ENCODE results near the gene PWWP2A. TPM values are rescaled to one million over a fixed set of nuclear protein-coding genes. Genes with fewer than 3 reads are reported as not detected.

PWWP2A gene
- total and polyA plus RNA-seq, 5 experiments from 2014 or later, result 21.0 to 43.6 (median 30.5) TPM

- ATAC-seq (peak; percentile 8 to 29), DNase-seq (peak; percentile 34 to 68 (median 53))
- POLR2A ChIA-PET, result interaction anchor here (0.6 to 1.6 kb wide), 6 partner anchors 10 to 911 kb away, joined by 3 to 11 read pairs (median 4); partner anchors contain the start of gene TTC1
- Mint-ChIP-seq H3K27me3 (peaks cover 0 to 4% (median 3%) of the 10 kb centered on the region in 5 donors), H3K27ac (peak overlapping the region; percentile 51 to 92 (median 82)), H3K9me3 (no peaks in the 10 kb centered on the region), H3K4me3 (peak overlapping the region; percentile 74 to 94 (median 80)), H3K36me3 (peaks cover 0 to 35% (median 8%) of the 10 kb centered on the region in 3 donors), H3K4me1 (peaks cover 5 to 33% (median 14%) of the 10 kb centered on the region in 4 donors)
Observed at GRCh38 chr5:160118349-160119141, 705 bp downstream of the PWWP2A start.

GRCh38 chr5:160116991-160117390, 2.3 kb downstream of the PWWP2A start:
- POLR2A ChIA-PET, result no interaction called here
- peak overlapping the region; percentile 0 to 94 (median 54) for H3K4me3 Mint-ChIP-seq
- DNase-seq, result no peak

GRCh38 chr5:160108124-160108523, 11.1 kb downstream of the PWWP2A start:
- ATAC-seq (no peak), DNase-seq (no peak)
- Mint-ChIP-seq H3K36me3 (peaks cover 0 to 78% (median 19%) of the 10 kb centered on the region in 3 donors), H3K4me3 (no peak overlapping the region), H3K27ac (peak overlapping the region in 2 of 10 donors; percentile 22 to 57), H3K9me3 (no peaks in the 10 kb centered on the region), H3K4me1 (peaks cover 6 to 45% (median 23%) of the 10 kb centered on the region in 4 donors), H3K27me3 (no peaks in the 10 kb centered on the region)
- POLR2A ChIA-PET, result interaction anchor here (1.5 kb wide), 1 partner anchor 11 kb away, joined by 5 read pairs; the partner anchor contains the start of gene PWWP2A

More at GRCh38 chr5:160116991-160117390, 2.3 kb downstream of the PWWP2A start:
- peak overlapping the region in 1 of 10 donors; percentile 11 for H3K27ac Mint-ChIP-seq
- H3K36me3 Mint-ChIP-seq, result peaks cover 0 to 50% (median 17%) of the 10 kb centered on the region in 3 donors
- no peaks in the 10 kb centered on the region for H3K27me3 Mint-ChIP-seq
- H3K4me1 Mint-ChIP-seq, result peaks cover 5 to 41% (median 16%) of the 10 kb centered on the region in 4 donors
- no peak for ATAC-seq
- H3K9me3 Mint-ChIP-seq, result no peaks in the 10 kb centered on the region

GRCh38 chr5:160105686-160106360, 13.4 kb downstream of the PWWP2A start:
- H3K27me3 Mint-ChIP-seq, result no peaks in the 10 kb centered on the region
- no peaks in the 10 kb centered on the region for H3K9me3 Mint-ChIP-seq
- no peak for ATAC-seq
- no peak for DNase-seq
- H3K4me3 Mint-ChIP-seq, result peak overlapping the region in 1 of 10 donors; percentile 26
- POLR2A ChIA-PET, result interaction anchor here (0.6 kb wide), 1 partner anchor 47 kb away, joined by 3 read pairs; no protein-coding TSS in a partner anchor
- peaks cover 0 to 74% (median 12%) of the 10 kb centered on the region in 3 donors for H3K36me3 Mint-ChIP-seq
- peak overlapping the region in 7 of 10 donors; percentile 22 to 74 (median 30) for H3K27ac Mint-ChIP-seq
- H3K4me1 Mint-ChIP-seq, result peaks cover 8 to 45% (median 26%) of the 10 kb centered on the region in 4 donors

GRCh38 chr5:160097991-160098390, 21.3 kb downstream of the PWWP2A start:
- Mint-ChIP-seq H3K4me1 (peaks cover under 1 to 37% (median 9%) of the 10 kb centered on the region in 4 donors), H3K4me3 (no peak overlapping the region), H3K27ac (peak overlapping the region in 2 of 10 donors; percentile 15 to 59), H3K9me3 (no peaks in the 10 kb centered on the region), H3K36me3 (peaks cover 0 to 58% (median 18%) of the 10 kb centered on the region in 3 donors), H3K27me3 (no peaks in the 10 kb centered on the region)
- no peak for DNase-seq
- no peak for ATAC-seq
- POLR2A ChIA-PET, result no interaction called here

GRCh38 chr5:160096178-160096577, 23.1 kb downstream of the PWWP2A start:
- ATAC-seq (no peak), DNase-seq (no peak)
- Mint-ChIP-seq H3K4me1 (peaks cover 0 to 31% (median 9%) of the 10 kb centered on the region in 4 donors), H3K36me3 (peaks cover 5 to 64% (median 27%) of the 10 kb centered on the region in 3 donors), H3K27me3 (no peaks in the 10 kb centered on the region), H3K4me3 (no peak overlapping the region), H3K27ac (no peak overlapping the region), H3K9me3 (no peaks in the 10 kb centered on the region)
- POLR2A ChIA-PET, result no interaction called here

- H3K4me3 Mint-ChIP-seq, result no peak overlapping the region
- DNase-seq (no peak), ATAC-seq (no peak)
- H3K4me1 Mint-ChIP-seq, result peaks cover 0 to 37% (median 9%) of the 10 kb centered on the region in 4 donors
- H3K27me3 Mint-ChIP-seq, result no peaks in the 10 kb centered on the region
- no peak overlapping the region for H3K27ac Mint-ChIP-seq
- POLR2A ChIA-PET, result no interaction called here
- no peaks in the 10 kb centered on the region for H3K9me3 Mint-ChIP-seq
- peaks cover 5 to 67% (median 27%) of the 10 kb centered on the region in 3 donors for H3K36me3 Mint-ChIP-seq
Observed at GRCh38 chr5:160092960-160093707, 26.1 kb downstream of the PWWP2A start.

GRCh38 chr5:160092514-160092913, 26.7 kb downstream of the PWWP2A start:
- DNase-seq (no peak), ATAC-seq (no peak)
- H3K4me1 Mint-ChIP-seq, result peaks cover 0 to 33% (median 8%) of the 10 kb centered on the region in 4 donors
- H3K27me3 Mint-ChIP-seq, result no peaks in the 10 kb centered on the region
- POLR2A ChIA-PET, result no interaction called here
- no peaks in the 10 kb centered on the region for H3K9me3 Mint-ChIP-seq
- H3K27ac Mint-ChIP-seq, result no peak overlapping the region
- H3K4me3 Mint-ChIP-seq, result no peak overlapping the region
- H3K36me3 Mint-ChIP-seq, result peaks cover 5 to 67% (median 25%) of the 10 kb centered on the region in 3 donors

- POLR2A ChIA-PET, result no interaction called here
- no peak overlapping the region for H3K4me3 Mint-ChIP-seq
- H3K27ac Mint-ChIP-seq, result no peak overlapping the region
- ATAC-seq (no peak), DNase-seq (no peak)
- H3K27me3 Mint-ChIP-seq, result no peaks in the 10 kb centered on the region
- H3K9me3 Mint-ChIP-seq, result no peaks in the 10 kb centered on the region
- H3K4me1 Mint-ChIP-seq, result peaks cover 0 to 26% (median 6%) of the 10 kb centered on the region in 4 donors
- peaks cover 5 to 56% (median 25%) of the 10 kb centered on the region in 3 donors for H3K36me3 Mint-ChIP-seq
Observed at GRCh38 chr5:160090059-160090458, 29.2 kb downstream of the PWWP2A start.

- no peaks in the 10 kb centered on the region for H3K9me3 Mint-ChIP-seq
- POLR2A ChIA-PET, result no interaction called here
- no peak for DNase-seq
- H3K27me3 Mint-ChIP-seq, result no peaks in the 10 kb centered on the region
- no peak overlapping the region for H3K4me3 Mint-ChIP-seq
- H3K4me1 Mint-ChIP-seq, result peaks cover 0 to 26% (median 6%) of the 10 kb centered on the region in 4 donors
- ATAC-seq, result no peak
- H3K36me3 Mint-ChIP-seq, result peaks cover 5 to 54% (median 25%) of the 10 kb centered on the region in 3 donors
- H3K27ac Mint-ChIP-seq, result peak overlapping the region in 1 of 10 donors; percentile 2
Observed at GRCh38 chr5:160089531-160089930, 29.7 kb downstream of the PWWP2A start.

- no peaks in the 10 kb centered on the region for H3K27me3 Mint-ChIP-seq
- peak overlapping the region in 1 of 10 donors; percentile 49 for H3K27ac Mint-ChIP-seq
Observed at GRCh38 chr5:160088805-160089204, 30.4 kb downstream of the PWWP2A start.

GRCh38 chr5:160087199-160087598, 32.1 kb downstream of the PWWP2A start:
- H3K4me1 Mint-ChIP-seq, result peaks cover 0 to 14% (median 3%) of the 10 kb centered on the region in 4 donors

More at GRCh38 chr5:160088805-160089204, 30.4 kb downstream of the PWWP2A start:
- ATAC-seq (no peak), DNase-seq (no peak)
- peaks cover 0 to 21% (median 4%) of the 10 kb centered on the region in 4 donors for H3K4me1 Mint-ChIP-seq
- no peak overlapping the region for H3K4me3 Mint-ChIP-seq
- H3K36me3 Mint-ChIP-seq, result peaks cover 5 to 46% (median 19%) of the 10 kb centered on the region in 3 donors
- H3K9me3 Mint-ChIP-seq, result no peaks in the 10 kb centered on the region
- POLR2A ChIA-PET, result no interaction called here

More at GRCh38 chr5:160087199-160087598, 32.1 kb downstream of the PWWP2A start:
- peaks cover 1 to 30% (median 3%) of the 10 kb centered on the region in 3 donors for H3K36me3 Mint-ChIP-seq
- no peaks in the 10 kb centered on the region for H3K9me3 Mint-ChIP-seq
- POLR2A ChIA-PET, result no interaction called here
- ATAC-seq (no peak), DNase-seq (no peak)
- H3K27me3 Mint-ChIP-seq, result no peaks in the 10 kb centered on the region
- H3K4me3 Mint-ChIP-seq, result no peak overlapping the region
- H3K27ac Mint-ChIP-seq, result no peak overlapping the region

Measured in naive thymus-derived CD8-positive, alpha-beta T cell (primary cell).